Left ventricle myocardium inferior (tissue), 1 donor: ENCODE measurements around the gene AVEN. TPM values are rescaled to one million over a fixed set of nuclear protein-coding genes. Genes with fewer than 3 reads are reported as not detected.
"Not testable (repeated sequence)": the region's sequence is repeated elsewhere in the genome, so short reads cannot be mapped to it uniquely, and the experiment has no call there.

Source experiments
- DNase-seq: peaks from one replicate; pipeline ENCODE4 v3.0.0-alpha.2; 2020
- H3K27ac ChIP-seq: fragments of 200-600 bp; replicated peaks from 2 replicates; pipeline ENCODE4 v1.8.0; 2021
- H3K27me3 ChIP-seq: fragments of 200-600 bp; 2 replicates; pipeline ENCODE4 v1.8.0; 2021; ENCODE audit warnings: low read depth
- H3K36me3 ChIP-seq: fragments of 200-600 bp; 2 replicates; pipeline ENCODE4 v1.8.0; 2021
- H3K4me1 ChIP-seq: fragments of 200-600 bp; 2 replicates; pipeline ENCODE4 v1.8.0; 2021
- H3K4me3 ChIP-seq: fragments of 200-600 bp; 2 replicates; pipeline ENCODE4 v1.8.0; 2021; ENCODE audit warnings: mild to moderate bottlenecking, moderate library complexity
- H3K9me3 ChIP-seq: fragments of 200-600 bp; replicated peaks from 2 replicates; pipeline ENCODE4 v1.8.0; 2021
- intact Hi-C: fragments of 100-400 bp; cut with micrococcal nuclease; formaldehyde crosslinking; loops from one replicate; pipeline ENCODE4 v1.11.0; 2022
- total RNA-seq: library from RNA; stranded (reverse); fragmentation: NEBNext Ultra II Directional; extraction: Animal tissue kit (Norgen Biotek cat#: 25700); gene quantifications from one replicate; pipeline ENCODE4 v1.2.1, GENCODE V29; 2021
- TF ChIP-seq, protein P1 (sequence below): fragments of 200-600 bp; IDR thresholded peaks from 2 replicates; pipeline ENCODE4 v1.8.0; 2021; ENCODE audit warnings: antibody characterized with exemption, mild to moderate bottlenecking, borderline replicate concordance
- donor health status: DM: no; HTN: yes; CAD: no; lungs with severe emphysema.

Gene AVEN
- total RNA-seq, 1 donor from 2014 or later = 25.3 TPM

- Histone ChIP-seq H3K9me3 (peaks cover 7% of the 10 kb centered on the region), H3K4me3 (no peak overlapping the region), H3K27ac (no peak overlapping the region), H3K36me3 (no peaks in the 10 kb centered on the region), H3K27me3 (no peaks in the 10 kb centered on the region), H3K4me1 (no peaks in the 10 kb centered on the region)
- TF ChIP-seq, protein P1, sequence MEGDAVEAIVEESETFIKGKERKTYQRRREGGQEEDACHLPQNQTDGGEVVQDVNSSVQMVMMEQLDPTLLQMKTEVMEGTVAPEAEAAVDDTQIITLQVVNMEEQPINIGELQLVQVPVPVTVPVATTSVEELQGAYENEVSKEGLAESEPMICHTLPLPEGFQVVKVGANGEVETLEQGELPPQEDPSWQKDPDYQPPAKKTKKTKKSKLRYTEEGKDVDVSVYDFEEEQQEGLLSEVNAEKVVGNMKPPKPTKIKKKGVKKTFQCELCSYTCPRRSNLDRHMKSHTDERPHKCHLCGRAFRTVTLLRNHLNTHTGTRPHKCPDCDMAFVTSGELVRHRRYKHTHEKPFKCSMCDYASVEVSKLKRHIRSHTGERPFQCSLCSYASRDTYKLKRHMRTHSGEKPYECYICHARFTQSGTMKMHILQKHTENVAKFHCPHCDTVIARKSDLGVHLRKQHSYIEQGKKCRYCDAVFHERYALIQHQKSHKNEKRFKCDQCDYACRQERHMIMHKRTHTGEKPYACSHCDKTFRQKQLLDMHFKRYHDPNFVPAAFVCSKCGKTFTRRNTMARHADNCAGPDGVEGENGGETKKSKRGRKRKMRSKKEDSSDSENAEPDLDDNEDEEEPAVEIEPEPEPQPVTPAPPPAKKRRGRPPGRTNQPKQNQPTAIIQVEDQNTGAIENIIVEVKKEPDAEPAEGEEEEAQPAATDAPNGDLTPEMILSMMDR = no peak
- intact Hi-C loops = no loop called here
- no peak for DNase-seq
These were observed 15.1 kb downstream of the AVEN start for GRCh38 chr15:34023907-34024306.

GRCh38 chr15:34019369-34019990, 19.5 kb downstream of the AVEN start:
- Histone ChIP-seq H3K27ac (no peak overlapping the region), H3K4me1 (no peaks in the 10 kb centered on the region), H3K36me3 (no peaks in the 10 kb centered on the region), H3K27me3 (no peaks in the 10 kb centered on the region), H3K9me3 (no peaks in the 10 kb centered on the region), H3K4me3 (no peak overlapping the region)
- TF ChIP-seq, protein P1 = no peak
- DNase-seq = no peak
- intact Hi-C loops = no loop called here

DNA sequence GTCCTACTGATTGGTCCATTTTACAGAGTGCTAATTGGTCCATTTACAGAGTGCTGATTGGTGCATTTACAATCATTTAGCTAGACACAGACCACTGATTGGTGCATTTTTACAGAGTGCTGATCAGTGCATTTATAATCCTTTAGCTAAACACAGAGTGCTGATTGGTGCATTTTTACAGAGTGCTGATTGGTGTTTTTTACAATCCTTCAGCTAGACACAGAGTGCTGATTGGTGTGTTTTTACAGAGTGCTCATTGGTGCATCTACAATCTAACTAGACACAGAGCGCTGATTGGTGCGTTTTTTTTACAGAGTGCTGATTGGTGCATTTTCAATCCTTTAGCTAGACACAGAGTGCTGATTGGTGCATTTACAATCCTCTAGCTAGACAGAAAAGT, 20.3 kb downstream of the AVEN start:
- intact Hi-C loops, H3K27me3 ChIP-seq, DNase-seq, H3K36me3 ChIP-seq, H3K27ac ChIP-seq, H3K9me3 ChIP-seq, H3K4me3 ChIP-seq, H3K4me1 ChIP-seq: not testable (repeated sequence)

- H3K27me3 ChIP-seq = no peaks in the 10 kb centered on the region
- no peak overlapping the region for H3K4me3 ChIP-seq
- H3K9me3 ChIP-seq = no peaks in the 10 kb centered on the region
- intact Hi-C loops = no loop called here
- H3K36me3 ChIP-seq = no peaks in the 10 kb centered on the region
- TF ChIP-seq, protein P1 = no peak
- DNase-seq = no peak
- H3K27ac ChIP-seq = no peak overlapping the region
- no peaks in the 10 kb centered on the region for H3K4me1 ChIP-seq
These were observed 20.9 kb downstream of the AVEN start for GRCh38 chr15:34018021-34018645.

- intact Hi-C loops = no loop called here
- no peaks in the 10 kb centered on the region for H3K4me1 ChIP-seq
- no peaks in the 10 kb centered on the region for H3K36me3 ChIP-seq
- DNase-seq = no peak
- TF ChIP-seq, protein P1 = no peak
- no peaks in the 10 kb centered on the region for H3K9me3 ChIP-seq
- no peaks in the 10 kb centered on the region for H3K27me3 ChIP-seq
- no peak overlapping the region for H3K27ac ChIP-seq
- H3K4me3 ChIP-seq = no peak overlapping the region
These were observed 24.4 kb downstream of the AVEN start for GRCh38 chr15:34014556-34014955.

DNA sequence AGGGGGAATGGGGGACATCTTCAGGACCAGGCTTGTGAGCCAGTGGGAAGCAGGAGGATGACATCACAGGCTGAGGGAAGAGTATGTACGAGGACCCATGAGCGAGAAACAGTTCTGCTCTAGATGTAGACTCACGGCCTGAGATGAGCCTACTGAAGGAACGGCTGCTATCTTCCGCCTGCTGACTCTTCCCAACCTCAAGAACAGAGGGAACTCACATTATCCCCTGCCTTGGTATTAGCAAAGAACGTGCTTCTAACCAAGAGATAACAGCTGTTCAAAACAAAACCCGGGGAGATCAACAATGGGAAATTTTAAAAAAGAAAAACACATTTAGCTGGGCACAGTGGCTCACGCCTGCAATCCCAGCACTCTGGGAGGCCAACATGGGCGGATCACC, 25.3 kb downstream of the AVEN start:
- no peak overlapping the region for H3K27ac ChIP-seq
- TF ChIP-seq, protein P1 = no peak
- no peaks in the 10 kb centered on the region for H3K36me3 ChIP-seq
- no peaks in the 10 kb centered on the region for H3K4me1 ChIP-seq
- no peaks in the 10 kb centered on the region for H3K27me3 ChIP-seq
- no peaks in the 10 kb centered on the region for H3K9me3 ChIP-seq
- DNase-seq = no peak
- no peak overlapping the region for H3K4me3 ChIP-seq
- intact Hi-C loops = no loop called here
